Heart left ventricle (tissue), 16 donors: ENCODE results near the gene MRTFA. TPM values are rescaled to one million over a fixed set of nuclear protein-coding genes. Genes with fewer than 3 reads are reported as not detected.

Source experiments
- ATAC-seq, 4 donors: fragments of 200-7000 bp; cut with Tn5 transposase; one replicate each; pipeline ENCODE4 v1.9.1; 2020 to 2022; ENCODE audit warnings: moderate library complexity in 4 of 4, mild to moderate bottlenecking in 3 of 4, moderate number of reproducible peaks in 1 of 4
- DNase-seq, 5 donors: peaks; one replicate each; pipeline ENCODE4 v3.0.0-alpha.2; 2020
- H3K27ac ChIP-seq, 12 donors: fragments of 200-600 bp; sonication (generic) in 4 of 12; one replicate each; pipeline versions ENCODE4 v1.5.0 to v1.8.0; 2016 to 2022; ENCODE audit warnings: mild to moderate bottlenecking in 2 of 12
- H3K27me3 ChIP-seq, 9 donors: fragments of 200-600 bp; sonication (generic) in 2 of 9; one replicate each; pipeline versions ENCODE4 v1.5.1 to v1.8.0; 2016 to 2022; ENCODE audit warnings: mild to moderate bottlenecking in 3 of 9
- H3K36me3 ChIP-seq, 9 donors: fragments of 200-600 bp; sonication (generic) in 2 of 9; one replicate each; pipeline versions ENCODE4 v1.5.0 to v1.8.0; 2018 to 2022; ENCODE audit warnings: mild to moderate bottlenecking in 2 of 9
- H3K4me1 ChIP-seq, 12 donors: fragments of 200-600 bp; sonication (generic) in 4 of 12; one replicate each; pipeline versions ENCODE4 v1.5.0 to v1.8.0; 2016 to 2022; ENCODE audit warnings: mild to moderate bottlenecking in 3 of 12
- H3K4me3 ChIP-seq, 12 donors: fragments of 200-600 bp; sonication (generic) in 4 of 12; one replicate each; pipeline versions ENCODE4 v1.5.0 to v1.8.0; 2017 to 2022; ENCODE audit warnings: mild to moderate bottlenecking in 9 of 12, moderate library complexity in 4 of 12
- H3K9me3 ChIP-seq, 12 donors: fragments of 200-600 bp; sonication (generic) in 4 of 12; one replicate each; pipeline versions ENCODE4 v1.5.0 to v1.8.0; 2016 to 2022; ENCODE audit warnings: mild to moderate bottlenecking in 1 of 12
- CTCF ChIP-seq, 12 donors: fragments of 200-600 bp; sonication (generic) in 4 of 12; IDR thresholded peaks; one replicate each; pipeline versions ENCODE4 v1.5.0 to v1.8.0; 2018 to 2022; ENCODE audit warnings: antibody characterized with exemption in 12 of 12, mild to moderate bottlenecking in 5 of 12
- POLR2A ChIP-seq, 2 donors: fragments of 450-650 bp; IDR thresholded peaks; one replicate each; pipeline ENCODE4 v1.6.1; 2017; ENCODE audit warnings: antibody characterized with exemption in 2 of 2, mild to moderate bottlenecking in 2 of 2, moderate library complexity in 2 of 2
- WGBS, 4 donors: extraction: QIAGEN DNeasy Blood & Tissue Kit in 2 of 4; methylation state at CpG; one replicate each; pipeline versions ENCODE4 v1.1.5 to v1.1.7; 2013 to 2018; 5-methylcytosine and 5-hydroxymethylcytosine counted together
- intact Hi-C, 10 donors: fragments of 100-400 bp; cut with DNase I; formaldehyde crosslinking; loops; one replicate each; pipeline versions ENCODE4 v1.11.1 to v1.14.2; 2022
- polyA plus RNA-seq, 2 donors: library from polyadenylated mRNA; stranded (reverse); fragments of 200-250 nt; gene quantifications; one replicate each; pipeline ENCODE4 v1.2.3, GENCODE V29; 2013
- total RNA-seq, 9 donors: library from RNA; depleted of rRNA in 2 of 9; stranded (reverse); fragments of >200 nt in 2 of 9; fragmentation: NEBNext Ultra II Directional in 3 of 9; extraction: Animal tissue kit (Norgen Biotek cat#: 25700) in 3 of 9; gene quantifications; one replicate each; pipeline versions ENCODE4 v1.1.0 to v1.2.4, GENCODE V29; 2016 to 2023
- donor health status: ischemic (EF 13 %, LVEDD 7.1; RV severe dilation, severe dysfunction).
- donor health status: healthy with polysubstance abuse.
- donor health status: DM: no; HTN: yes; CAD: no.
- donor health status: DM: no; HTN: no; CAD: no.
- donor health status: ischemic (EF 25% LVEDD 6.9; RV normal size, moderate dysfunction).
- donor health status: ischemic (EF 25% LVEDD 5.7; RV mildly dilated, moderate dysfunction).
- donor health status: healthy.
- donor health status: DM: yes; HTN: yes; CAD: no.
- donor health status: ischemic (EF 35%, LVEDD 5.7; RV mildly dilated, moderate dysfunction).
- donor health status: nonischemic (EF 11% LVEDD 7.7; RV severe dilation, severe dysfunction).
- donor health status: DM: yes; HTN: yes; CAD: no.
- donor health status: PGD.
- donor health status: ischemic (EF 29% LVEDD 5.4; RV normal size, mild dysfunction).
- donor health status: nonischemic (EF 23%, LVEDD 6.1; RV moderate dilation, normal function).

MRTFA gene
- total and polyA plus RNA-seq, 11 donors, result 14.0 to 52.6 (median 26.9) TPM

- no peak for DNase-seq
- Histone ChIP-seq H3K27ac (no peak overlapping the region), H3K4me3 (no peak overlapping the region), H3K36me3 (peaks cover 0 to 64% (median 57%) of the 10 kb centered on the region in 9 donors), H3K9me3 (no peaks in the 10 kb centered on the region), H3K27me3 (no peaks in the 10 kb centered on the region), H3K4me1 (peaks cover 0 to 20% (median 8%) of the 10 kb centered on the region in 12 donors)
- intact Hi-C loops, result no loop called here
- 74 to 80% (median 78%) methylated on average over 6 of the region's 6 CpGs for WGBS, 4 donors
- no peak for ATAC-seq
- TF ChIP-seq CTCF (IDR thresholded peaks at IDR 0.05) (no peak), POLR2A (IDR thresholded peaks at IDR 0.05) (no peak)
These were observed 269.2 kb downstream of the MRTFA start for GRCh38 chr22:40367342-40367741.

- Histone ChIP-seq H3K27ac (no peak overlapping the region), H3K4me1 (peaks cover 0 to 12% (median 3%) of the 10 kb centered on the region in 12 donors), H3K27me3 (no peaks in the 10 kb centered on the region), H3K36me3 (peaks cover under 1 to 77% (median 70%) of the 10 kb centered on the region in 9 donors), H3K9me3 (no peaks in the 10 kb centered on the region), H3K4me3 (no peak overlapping the region)
- no peak for TF ChIP-seq CTCF (IDR thresholded peaks at IDR 0.05)
- TF ChIP-seq POLR2A (IDR thresholded peaks at IDR 0.05), result no peak
- intact Hi-C loops, result no loop called here
- DNase-seq (no peak), ATAC-seq (no peak)
- 92 to 98% (median 96%) methylated on average over 2 of the region's 2 CpGs for WGBS, 4 donors
These were observed 270.5 kb downstream of the MRTFA start for GRCh38 chr22:40366068-40366467.

GRCh38 chr22:40364431-40364830 lies 272.1 kb downstream of the MRTFA start:
- intact Hi-C loops, result no loop called here
- H3K4me3 ChIP-seq, result no peak overlapping the region
- peaks cover 0 to 10% (median 0%) of the 10 kb centered on the region in 12 donors for H3K4me1 ChIP-seq
- DNase-seq, result no peak
- 64 to 93% (median 81%) methylated on average over 1 of the region's 1 CpG for WGBS, 4 donors
- TF ChIP-seq CTCF (IDR thresholded peaks at IDR 0.05), result no peak
- H3K36me3 ChIP-seq, result peaks cover 3 to 93% (median 87%) of the 10 kb centered on the region in 9 donors
- no peaks in the 10 kb centered on the region for H3K27me3 ChIP-seq
- ATAC-seq, result no peak
- no peak overlapping the region for H3K27ac ChIP-seq
- H3K9me3 ChIP-seq, result no peaks in the 10 kb centered on the region

DNA sequence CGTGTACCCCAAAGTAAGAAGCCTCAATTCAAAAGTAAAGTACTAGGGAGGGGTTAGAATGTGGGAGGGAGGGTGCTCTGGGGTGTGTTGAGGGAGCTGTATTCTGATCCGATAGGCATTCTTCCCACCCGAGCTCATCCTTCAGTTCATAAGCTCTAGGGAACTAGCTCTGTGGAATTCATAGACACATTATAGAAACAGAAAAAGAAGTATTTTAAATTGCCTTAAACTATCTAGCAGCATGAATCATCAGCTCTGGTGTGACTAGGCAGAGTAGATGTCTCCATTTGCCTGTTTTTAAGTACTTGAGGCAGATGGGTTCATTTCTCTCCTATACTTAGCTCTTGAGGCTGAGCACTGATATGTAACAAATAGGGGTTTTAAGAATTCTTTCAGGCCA lies 273.5 kb downstream of the MRTFA start:
- Histone ChIP-seq H3K4me1 (peaks cover 0 to 4% (median 0%) of the 10 kb centered on the region in 12 donors), H3K36me3 (peaks cover 3 to 100% (median 100%) of the 10 kb centered on the region in 9 donors), H3K4me3 (no peak overlapping the region), H3K27me3 (no peaks in the 10 kb centered on the region), H3K27ac (no peak overlapping the region), H3K9me3 (no peaks in the 10 kb centered on the region)
- DNase-seq (no peak), ATAC-seq (no peak)
- intact Hi-C loops, result no loop called here
- TF ChIP-seq POLR2A (IDR thresholded peaks at IDR 0.05) (no peak), CTCF (IDR thresholded peaks at IDR 0.05) (no peak)
- 86 to 94% (median 91%) methylated on average over 3 of the region's 3 CpGs for WGBS, 4 donors
